HG02798 (cell line): Measurements from ENCODE around the gene HAUS6.
"Not testable (repeated sequence)": the region's sequence is repeated elsewhere in the genome, so short reads cannot be mapped to it uniquely, and the experiment has no call there.

ENCODE experiments used
- ATAC-seq: cut with Tn5 transposase; IDR thresholded peaks from one replicate; pipeline ENCODE4 v1.9.1; 2021; ENCODE audit warnings: mild to moderate bottlenecking; ENCODE audit not compliant: unreplicated experiment, poor library complexity

HAUS6 gene, protein sequence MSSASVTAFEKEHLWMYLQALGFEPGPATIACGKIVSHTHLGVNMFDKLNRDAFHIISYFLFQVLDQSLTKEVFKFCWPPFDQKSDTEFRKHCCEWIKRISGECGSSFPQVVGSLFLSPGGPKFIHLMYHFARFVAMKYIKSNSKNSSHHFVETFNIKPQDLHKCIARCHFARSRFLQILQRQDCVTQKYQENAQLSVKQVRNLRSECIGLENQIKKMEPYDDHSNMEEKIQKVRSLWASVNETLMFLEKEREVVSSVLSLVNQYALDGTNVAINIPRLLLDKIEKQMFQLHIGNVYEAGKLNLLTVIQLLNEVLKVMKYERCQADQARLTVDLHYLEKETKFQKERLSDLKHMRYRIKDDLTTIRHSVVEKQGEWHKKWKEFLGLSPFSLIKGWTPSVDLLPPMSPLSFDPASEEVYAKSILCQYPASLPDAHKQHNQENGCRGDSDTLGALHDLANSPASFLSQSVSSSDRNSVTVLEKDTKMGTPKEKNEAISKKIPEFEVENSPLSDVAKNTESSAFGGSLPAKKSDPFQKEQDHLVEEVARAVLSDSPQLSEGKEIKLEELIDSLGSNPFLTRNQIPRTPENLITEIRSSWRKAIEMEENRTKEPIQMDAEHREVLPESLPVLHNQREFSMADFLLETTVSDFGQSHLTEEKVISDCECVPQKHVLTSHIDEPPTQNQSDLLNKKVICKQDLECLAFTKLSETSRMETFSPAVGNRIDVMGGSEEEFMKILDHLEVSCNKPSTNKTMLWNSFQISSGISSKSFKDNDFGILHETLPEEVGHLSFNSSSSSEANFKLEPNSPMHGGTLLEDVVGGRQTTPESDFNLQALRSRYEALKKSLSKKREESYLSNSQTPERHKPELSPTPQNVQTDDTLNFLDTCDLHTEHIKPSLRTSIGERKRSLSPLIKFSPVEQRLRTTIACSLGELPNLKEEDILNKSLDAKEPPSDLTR

DNA sequence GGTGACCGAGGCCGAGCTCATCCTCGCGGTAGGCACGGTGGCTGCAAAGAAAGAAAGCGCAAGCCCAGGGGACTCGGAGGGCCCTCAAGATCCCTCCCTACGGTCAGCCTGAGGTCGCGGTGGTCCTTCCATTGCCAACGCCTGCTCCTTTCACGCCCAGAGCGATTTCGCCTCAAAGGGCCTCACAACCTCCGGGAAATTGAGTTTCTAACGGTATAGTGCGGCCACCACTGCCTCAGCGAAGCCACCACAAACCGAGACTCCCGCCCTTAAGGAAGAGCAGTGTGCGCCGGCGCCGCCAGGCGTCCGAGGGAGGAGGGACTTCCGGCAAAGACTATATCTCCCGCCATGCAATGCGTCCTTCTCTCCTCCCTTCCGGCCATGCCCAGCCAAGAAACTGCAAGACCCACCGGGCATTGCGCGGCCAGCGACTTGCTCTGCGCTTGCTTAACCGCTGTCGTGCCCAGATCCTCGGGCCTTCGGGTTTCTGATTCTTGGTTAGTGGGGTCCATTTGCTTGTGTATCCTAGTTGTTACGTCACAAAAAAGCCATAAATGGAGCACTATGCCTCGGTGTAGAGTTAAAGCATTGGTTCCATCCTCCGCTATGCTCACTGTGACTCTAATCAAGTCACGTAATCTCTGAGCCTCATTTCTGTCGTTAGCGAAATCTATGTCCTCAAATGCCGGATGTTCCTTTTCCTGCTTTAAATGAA, at the start of gene HAUS6:
Gene HAUS6 (minus strand): TSS at position 274 of the 715 bp plus-strand sequence. CDS start 253 bp downstream, at position 21.
- peak; percentile 100 for ATAC-seq

DNA sequence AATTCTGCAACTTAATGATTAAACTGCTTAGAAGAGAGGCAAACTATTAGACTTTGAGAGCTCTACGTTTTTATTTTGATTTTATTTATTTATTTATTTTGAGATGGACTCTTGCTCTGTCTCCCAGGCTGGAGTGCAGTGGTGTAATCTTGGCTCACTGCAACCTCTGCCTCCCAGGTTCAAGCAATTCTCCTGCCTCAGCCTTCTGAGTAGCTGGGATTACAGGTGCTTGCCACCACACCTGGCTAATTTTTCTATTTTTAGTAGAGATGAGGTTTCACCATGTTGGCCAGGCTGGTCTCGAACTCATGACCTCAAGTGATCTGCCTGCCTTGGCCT, 49.4 kb upstream of the HAUS6 start:
- ATAC-seq = not testable (repeated sequence)

DNA sequence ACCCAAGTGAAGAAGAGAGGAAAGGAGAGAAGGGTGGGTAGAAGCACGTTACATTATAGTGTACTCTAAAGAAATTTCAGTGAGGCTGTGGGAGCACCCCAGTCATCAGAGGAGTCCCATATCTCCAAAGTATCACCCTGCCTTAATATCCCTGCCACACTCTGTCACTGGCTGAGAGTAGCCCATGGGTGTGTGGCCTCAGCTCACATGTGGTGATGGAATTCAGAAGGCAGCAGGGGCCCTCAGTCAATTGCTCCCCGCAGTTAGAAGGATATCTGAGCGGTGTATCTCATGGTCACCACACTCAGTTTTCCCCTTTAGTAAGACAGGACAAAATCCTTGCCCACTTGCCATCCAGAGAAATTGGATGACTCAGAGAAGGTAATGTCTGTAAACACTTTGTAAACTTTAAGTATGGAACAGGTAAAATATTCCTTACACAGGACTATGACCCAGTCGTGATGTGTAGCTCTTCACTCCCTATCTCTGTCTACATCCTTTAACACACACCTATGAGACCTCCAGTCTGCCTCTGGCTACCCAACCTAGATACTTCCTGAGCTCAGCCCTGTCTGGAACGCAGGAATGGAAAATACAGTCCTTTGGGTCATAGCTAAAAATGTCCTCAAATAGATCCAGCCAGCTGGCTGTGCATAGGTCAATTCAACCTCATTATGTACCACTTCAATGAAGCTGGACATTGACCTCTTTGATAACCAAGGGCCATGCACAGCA, 48.9 kb upstream of the HAUS6 start:
- ATAC-seq = no peak

DNA sequence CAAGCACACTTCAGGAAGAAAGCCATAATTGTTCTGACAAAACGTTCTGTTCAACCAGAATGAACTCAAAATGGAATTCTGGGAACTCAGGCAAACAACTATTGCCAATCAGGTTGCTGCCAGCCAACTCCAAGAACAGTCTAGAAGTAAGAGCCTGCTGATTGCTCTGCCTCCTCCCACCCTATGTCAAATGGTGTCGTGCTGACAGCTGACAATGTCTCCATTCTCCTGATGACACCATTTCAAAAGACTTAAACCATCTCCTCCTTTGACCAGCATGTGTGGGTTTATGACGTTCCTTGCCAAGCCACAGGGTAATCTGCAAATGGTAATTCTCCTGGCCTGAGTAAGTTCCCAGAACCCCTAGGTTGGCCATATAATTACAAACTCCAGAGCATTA, 46.5 kb upstream of the HAUS6 start:
- no peak for ATAC-seq

DNA sequence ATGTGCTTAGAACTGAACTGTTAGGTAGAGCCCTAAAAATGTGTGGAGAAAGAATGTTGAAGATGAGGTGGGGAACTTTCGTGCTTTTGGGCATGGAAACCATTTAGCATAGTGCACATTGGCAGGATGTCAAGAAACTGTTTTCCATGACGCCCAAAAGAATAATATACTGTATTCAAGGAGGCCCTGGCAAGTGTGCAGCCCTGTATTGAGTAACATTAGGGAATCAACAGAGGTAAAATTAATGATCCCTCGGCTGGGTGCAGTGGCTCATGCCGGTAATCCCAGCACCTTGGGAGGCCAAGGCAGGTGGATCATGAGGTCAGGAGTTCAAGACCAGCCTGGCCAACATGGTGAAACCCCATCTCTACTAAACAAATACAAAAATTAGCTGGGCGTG, 45.5 kb upstream of the HAUS6 start:
- no peak for ATAC-seq

DNA sequence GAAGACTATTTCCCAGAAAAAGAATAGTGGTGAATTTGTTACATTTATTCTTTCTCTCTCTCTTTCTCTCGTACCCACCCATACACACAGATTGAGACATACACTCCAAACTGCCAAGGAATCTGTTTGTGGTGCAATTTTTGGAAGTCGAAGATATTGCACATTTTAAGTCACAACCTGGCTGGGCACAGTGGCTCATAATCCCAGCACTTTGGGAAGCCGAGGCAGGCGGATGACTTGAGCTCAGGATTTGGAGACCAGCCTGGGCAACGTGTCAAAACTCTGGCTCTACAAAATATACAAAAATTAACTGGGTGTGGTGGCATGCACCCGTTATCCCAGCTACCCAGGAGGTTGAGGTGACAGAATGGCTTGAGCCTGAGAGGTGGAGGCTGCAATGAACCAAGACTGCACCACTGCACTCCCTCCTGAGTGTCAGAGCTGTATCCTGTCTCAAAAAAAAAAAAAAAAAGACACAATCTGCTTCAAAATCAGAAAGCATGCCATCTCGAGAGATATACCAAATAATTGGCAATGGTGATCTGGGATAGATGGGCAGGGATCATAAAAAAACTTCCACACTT, 43.8 kb upstream of the HAUS6 start:
- ATAC-seq = no peak

DNA sequence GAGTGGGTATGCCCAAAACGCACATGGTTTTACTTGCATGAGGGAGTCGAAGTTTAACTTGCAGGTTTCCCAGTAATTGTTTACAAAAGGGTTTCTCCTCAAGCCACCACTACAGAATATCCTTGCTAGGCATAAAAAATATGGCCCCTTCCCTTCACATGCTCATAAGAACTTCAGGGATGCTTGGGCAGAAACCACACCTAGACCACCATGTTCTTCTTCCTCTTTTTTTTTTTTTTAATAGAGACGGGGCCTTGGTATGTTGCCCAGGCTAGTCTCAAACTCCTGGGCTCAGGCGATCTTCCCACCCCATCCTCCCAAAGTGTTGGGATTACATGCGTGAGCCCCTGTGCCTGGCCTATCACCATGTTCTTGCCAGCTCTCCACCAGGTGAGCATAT, 43.2 kb upstream of the HAUS6 start:
- no peak for ATAC-seq

DNA sequence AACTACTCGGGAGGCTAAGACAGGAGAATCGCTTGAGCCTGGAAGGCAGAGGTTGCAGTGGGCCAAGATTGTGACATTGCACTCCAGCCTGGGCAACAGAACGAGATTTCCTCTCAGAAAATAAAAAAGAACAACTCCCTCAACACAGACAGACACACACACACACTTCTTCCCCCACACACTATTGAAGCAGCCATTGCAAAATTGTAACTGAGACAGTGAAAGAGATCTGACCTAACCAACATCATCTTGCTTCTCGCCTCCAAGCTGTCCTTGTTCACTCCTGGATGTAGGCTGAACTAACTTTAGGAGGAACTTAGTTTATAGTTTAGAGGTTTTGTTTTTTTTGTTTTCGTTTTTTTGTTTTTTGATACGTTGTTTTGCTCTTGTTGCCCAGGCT, 37.6 kb upstream of the HAUS6 start:
- no peak for ATAC-seq

DNA sequence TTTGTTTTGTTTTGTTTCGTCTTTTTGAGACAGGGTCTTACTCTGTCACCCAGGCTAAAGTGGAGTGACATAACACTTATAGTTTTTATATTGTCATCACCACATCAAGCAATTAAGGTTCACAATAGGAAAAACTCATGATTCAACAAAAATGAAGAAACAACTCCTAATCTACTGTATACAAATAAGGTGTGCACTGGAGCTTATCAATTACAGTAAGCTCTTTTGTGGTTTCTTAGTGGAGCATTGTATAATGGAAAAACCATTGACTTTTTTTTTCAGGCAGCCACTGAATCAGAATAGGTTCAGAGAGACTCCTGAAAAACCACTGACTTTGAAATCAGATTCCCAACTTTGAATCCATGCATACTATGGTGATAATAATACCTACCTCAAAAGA, 35.4 kb upstream of the HAUS6 start:
- no peak for ATAC-seq

DNA sequence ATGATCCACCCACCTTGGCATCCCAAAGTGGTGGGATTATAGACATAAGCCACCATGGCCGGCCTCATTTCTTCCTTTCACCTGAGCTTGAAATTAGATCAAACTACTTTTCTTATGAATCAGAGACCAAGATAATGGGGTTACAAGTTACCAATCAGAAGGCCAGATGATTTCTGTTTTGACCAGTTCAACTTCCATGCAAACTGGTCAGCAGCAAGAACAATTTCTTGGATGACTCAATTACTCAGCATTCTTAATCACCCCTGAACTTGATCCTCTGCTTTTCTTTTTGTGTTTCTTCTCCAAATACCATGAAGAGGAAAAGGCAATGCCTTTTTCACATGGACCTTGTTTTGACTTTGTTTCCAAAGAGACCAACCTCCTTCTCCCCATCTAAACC, 34.6 kb upstream of the HAUS6 start:
- no peak for ATAC-seq

DNA sequence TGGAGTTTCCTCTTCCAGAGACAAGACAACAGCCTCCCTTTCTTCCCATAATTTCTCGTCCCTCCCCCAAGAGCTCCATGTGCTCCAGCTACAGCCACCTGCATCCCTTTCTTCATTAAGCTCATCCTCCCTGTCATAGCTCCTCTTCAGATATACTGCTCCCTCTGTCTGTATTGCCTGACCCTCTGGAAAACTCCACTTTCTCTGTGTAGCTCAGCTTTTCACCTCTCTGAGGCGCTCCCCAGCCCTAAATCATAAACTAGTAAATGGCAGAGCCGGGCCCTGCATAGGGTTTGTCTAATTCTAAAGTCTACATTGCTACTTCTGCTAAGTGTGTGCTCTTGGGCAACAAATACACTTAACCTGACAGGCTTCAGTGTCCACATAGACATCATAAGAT, 33.4 kb upstream of the HAUS6 start:
- no peak for ATAC-seq

DNA sequence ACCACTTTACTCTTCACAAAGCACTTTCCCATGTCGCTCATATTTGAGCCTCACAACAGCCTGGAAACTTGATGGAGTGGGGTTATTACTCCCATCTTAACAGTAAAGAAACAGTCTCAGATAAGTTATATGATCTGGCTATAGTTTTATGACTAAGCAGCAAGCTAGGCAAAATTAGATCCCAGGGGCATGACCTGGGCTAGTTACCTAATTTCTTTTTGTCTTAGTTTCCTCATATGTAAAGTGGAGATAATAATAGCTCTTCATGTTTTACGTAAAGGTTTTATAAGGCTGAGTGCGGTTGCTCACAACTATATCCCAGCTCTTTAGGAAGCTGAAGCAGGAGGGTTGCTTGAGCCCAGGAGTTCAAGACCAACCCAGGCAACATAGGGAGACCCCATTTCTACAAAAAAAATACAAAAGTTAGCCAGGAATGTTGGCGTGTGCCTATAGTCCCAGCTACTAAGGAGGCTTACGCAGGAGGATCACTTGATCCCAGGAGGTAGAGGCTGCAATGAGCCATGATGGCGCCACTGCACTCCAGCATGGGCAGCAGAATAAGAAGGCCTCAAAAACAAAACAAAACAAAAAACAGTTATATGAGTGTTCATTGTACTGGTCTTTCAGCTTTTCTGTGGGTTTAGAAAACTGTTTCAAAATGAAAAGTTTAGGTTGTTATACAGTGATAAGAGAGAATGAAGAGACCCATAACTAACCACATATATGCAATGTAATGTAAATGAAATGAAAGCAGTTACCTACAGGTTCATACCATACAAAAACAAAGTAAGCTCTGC, 31.0 kb upstream of the HAUS6 start:
- ATAC-seq = no peak

DNA sequence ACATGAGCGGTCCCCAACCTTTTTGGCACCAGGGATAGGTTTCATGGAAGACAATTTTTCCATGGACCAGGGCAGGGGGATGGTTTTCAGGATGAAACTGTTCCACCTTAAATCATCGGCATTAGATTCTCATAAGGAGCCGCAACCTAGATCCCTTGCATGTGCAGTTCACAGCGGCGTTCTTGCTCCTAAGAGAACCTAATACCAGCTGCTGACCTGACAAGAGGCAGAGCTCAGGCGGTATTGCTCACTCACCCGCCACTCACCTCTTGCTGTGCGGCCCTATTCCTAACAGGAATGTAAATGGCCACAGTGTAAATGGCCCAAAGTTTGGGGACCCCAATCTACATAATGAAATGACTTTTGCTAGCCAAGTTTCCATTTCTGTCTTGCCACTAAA, 27.7 kb upstream of the HAUS6 start:
- ATAC-seq = no peak

DNA sequence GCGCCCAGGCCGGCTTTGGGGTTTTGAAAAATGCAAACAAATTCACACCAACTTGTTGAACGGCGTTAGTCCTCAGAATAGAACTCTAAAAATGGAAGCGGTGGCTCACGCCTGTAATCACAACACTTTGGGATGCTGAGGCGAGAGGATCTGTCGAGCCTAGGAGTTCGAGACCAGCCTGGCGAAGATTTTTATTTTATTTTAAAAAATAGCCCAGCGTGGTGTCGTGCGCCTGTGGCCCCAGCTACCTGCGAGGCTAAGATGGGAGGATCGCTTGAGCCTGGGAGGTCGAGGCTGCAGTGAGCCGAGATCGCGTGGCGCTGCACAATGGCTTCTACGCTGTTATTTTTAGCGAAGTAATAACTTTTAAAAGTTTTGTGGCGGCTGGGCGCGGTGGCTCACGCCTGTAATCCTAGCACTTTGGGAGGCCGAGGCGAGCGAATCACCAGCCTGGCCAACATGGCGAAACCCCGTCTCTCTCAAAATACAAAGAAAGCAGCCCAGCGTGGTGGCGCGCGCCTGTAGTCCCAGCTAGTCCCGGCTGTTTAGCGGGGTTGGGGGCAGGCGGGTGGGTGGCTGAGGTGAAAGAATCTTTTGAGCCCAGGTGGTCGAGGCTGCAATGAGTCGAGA, 25.3 kb upstream of the HAUS6 start:
- peak; percentile 10 for ATAC-seq

DNA sequence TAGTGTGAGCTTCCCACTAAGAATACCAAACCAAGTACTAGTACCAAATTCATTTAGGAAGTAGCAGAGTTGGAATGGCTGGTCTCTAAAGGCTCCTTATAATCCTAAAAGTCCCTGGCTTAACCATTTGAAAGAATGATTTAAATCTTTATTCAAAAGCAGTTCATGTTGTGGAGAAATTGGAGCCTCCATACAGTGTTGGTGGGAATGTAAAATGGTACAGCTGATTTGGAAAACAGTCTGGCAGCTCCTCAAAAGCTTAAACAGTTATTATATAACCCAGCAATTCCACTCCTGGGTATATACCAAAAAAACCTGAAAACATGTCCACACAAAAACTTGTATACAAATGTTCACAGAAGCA, 21.7 kb upstream of the HAUS6 start:
- no peak for ATAC-seq

DNA sequence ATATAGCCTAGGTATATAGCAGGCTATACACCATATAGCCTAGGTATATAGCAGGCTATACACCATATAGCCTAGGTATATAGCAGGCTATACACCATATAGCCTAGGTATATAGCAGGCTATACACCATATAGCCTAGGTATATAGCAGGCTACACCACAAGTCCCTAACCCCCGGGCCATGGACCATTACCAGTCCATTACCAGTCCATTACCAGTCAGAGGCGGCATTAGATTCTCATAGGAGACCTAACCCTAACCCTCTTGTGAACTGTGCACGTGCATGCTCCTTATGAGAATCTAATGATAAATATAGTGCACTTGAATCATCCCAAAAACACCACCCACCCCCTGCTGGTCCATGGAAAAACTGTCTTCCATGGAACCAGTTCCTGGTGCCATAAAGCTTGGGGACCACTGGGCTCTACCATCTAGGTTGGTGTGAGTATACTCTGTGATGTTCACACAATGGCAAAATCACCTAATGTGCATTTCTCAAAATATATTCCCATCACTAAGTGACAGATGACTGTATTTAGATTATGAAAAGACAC, 19.9 kb upstream of the HAUS6 start:
- no peak for ATAC-seq

DNA sequence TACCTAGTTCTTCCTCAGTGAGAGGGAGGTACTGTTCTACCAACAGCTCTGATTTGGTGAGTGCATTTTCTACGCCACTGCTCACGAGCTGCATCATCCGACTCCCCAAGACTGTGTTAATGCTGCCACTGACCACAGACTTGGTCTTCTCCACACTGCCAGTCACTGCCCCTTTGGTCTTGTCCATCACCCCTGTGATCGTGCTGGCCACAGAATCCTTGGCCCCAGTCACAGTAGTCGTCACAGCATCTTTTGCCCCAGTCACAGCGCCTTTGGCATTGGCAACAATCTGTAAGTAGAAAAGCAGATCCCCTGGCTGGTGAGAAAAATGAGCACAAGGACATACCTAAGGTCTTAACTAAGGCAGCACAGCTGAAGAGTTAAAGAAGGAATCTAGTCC, 18.2 kb upstream of the HAUS6 start:
- no peak for ATAC-seq

DNA sequence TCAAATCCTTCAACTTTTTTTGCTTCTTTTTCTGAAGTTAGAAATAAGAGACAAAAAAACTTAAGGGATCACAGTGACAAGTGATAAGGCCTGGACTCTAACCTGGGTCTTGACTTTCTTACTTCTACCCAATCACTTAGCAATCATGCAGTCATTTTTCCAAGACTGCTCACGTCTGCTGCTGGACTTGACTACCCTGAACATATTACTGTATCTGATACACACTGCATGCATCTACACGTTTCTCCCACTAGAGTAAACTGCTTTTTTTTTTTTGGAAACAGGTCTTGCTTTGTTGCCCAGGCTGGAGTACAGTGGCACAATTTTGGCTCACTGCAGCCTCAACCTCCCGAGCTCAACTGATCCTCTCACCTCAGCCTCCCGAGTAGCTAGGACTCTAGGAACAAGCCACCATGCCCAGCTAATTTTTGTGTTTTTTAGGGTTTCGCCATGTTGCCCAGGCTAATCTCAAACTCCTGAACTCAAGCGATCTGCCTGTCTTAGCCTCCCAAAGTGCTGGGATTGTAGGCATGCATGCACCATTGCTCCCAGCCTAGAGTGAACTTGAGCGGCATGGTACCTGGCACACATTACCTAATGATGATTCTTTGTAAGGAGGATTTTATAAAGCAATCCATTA, 17.2 kb upstream of the HAUS6 start:
- ATAC-seq = no peak
